GM18507 (cell line): Measurements from ENCODE around the gene PPP1R18.
A peak's percentile ranks its signal among the peaks of the same experiment; 100 is the strongest.
"Not testable (repeated sequence)": the region's sequence is repeated elsewhere in the genome, so short reads cannot be mapped to it uniquely, and the experiment has no call there.

Experiments
- DNase-seq: peaks from one replicate; pipeline ENCODE4 v3.0.0; 2011; ENCODE audit warnings: low read depth; ENCODE audit not compliant: insufficient read length; ENCODE audit errors: extremely low spot score
- FAIRE-seq: peaks from 2 replicates; lab custom pipeline; 2011; peaks lifted over from hg19 to GRCh38; lab: Jason Lieb, UNC

The PPP1R18 gene

DNA sequence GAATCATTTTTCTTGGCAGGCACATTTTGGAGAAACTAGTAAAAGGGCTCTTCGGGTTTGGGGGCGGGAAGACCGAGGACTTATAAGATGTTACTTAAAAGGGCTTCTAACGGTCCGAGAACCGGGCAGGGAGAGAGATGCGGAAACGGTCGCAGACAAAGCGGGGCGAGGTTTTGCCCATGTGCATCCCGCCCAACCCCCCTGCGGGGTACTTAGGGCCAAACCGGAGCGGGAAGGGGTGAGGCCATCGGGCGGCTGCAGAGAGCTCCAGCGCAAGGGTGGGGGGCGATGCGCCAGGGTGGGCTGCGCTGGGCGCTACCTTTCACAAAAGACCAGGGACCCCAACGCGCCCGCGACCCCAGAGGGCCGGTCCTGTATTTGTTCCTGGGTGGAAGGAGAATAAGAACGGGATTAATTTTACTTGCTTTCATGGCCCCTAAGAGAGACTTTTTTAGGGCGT is 34.3 kb upstream of the PPP1R18 start:
- FAIRE-seq (no peak), DNase-seq (no peak)

DNA sequence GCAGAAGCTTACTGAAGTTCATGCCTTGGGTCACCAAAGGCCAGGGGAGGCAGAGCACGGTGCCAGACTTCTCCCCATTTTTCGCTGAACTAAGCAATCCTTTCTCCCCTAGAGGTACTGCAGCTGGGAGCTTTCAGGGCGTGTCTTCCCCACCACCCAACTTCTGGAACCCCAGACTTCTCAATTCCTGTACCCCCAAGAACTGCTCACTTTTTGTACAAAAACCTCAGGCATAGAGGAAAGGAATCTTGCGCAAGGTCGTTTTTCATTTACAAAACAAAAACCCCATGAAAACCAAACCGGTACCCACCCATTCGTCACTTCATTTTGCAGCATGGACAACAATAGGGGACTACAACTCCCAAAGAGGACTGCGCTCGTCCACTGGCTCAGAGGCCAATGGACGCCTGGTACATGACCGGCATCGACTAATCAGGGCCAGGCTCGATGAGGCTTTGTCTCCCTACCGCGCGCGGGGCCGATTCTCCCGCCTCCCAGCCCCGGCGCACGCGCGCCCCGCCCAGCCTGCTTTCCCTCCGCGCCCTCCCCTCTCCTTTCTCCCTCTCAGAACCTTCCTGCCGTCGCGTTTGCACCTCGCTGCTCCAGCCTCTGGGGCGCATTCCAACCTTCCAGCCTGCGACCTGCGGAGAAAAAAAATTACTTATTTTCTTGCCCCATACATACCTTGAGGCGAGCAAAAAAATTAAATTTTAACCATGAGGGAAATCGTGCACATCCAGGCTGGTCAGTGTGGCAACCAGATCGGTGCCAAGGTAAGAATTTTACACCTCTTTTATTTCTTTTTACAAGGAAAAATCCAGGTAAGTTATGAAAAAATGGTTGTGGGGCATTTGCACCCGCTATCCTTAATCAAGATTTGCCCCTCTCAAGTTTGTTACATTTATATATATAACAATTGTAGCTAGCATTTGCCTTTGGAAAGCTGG is 33.6 kb upstream of the PPP1R18 start, which contains the start of gene TUBB:
TUBB (plus strand) TSS at position 562 of the 947 bp plus-strand sequence; CDS start at position 717, 155 bp downstream.
- DNase-seq (peak; percentile 60), FAIRE-seq (peak; percentile 89)

DNA sequence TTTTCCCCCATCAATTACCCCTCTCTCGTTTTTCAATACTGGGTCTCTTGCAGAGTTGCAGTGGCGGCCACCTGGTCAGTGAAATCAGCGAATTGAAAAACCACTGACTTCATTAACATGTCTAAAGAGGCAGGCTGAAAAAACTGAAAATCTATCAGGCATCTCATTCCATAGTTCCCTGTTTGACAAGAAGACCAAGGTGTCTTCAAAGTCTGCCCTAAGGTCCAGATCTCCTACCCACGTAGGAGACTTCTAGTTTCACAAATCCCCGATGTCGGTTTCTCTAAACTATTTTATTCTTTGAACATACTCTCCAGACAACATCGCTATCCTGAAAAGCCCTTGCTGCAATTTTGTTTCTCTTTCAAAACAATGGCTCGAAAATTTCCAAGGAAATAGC is 32.9 kb upstream of the PPP1R18 start:
- FAIRE-seq (no peak), DNase-seq (no peak)

DNA sequence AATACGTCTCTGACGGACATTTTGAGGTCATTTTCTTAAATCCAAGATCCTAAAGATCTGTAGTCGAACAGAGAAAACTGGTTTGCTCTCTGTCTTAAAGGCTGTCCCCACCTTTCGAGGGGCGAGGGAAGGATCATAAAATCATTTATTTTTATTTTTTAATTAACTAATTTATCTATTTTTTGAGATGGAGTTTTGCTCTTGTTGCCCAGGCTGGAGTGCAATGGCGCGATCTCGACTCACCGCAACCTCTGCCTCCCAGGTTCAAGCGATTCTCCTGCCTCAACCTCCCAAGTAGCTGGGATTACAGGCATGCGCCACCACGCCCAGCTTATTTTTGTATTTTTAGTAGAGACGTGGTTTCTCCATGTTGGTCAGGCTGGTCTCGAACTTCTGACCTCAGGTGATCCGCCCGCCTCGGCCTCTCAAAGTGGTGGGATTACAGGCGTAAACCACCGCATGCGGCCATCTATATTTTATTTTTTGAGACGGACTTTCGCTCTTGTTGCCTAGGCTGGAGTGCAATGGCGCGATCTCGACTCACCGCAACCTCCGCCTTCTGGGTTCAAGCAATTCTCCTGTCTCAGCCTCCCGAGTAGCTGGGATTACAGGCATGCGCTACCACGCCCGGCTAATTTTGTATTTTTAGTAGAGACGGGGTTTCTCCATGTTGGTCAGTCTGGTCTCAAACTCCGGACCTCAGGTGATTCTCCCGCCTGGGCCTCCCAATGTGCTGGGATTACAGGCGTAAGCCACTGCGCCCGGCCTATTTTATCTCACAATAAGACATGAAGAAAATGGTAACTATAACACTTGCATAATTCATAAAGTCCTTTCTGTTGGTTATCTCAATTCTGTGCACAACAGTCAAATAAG is 31.6 kb upstream of the PPP1R18 start:
- DNase-seq, FAIRE-seq: not testable (repeated sequence)

DNA sequence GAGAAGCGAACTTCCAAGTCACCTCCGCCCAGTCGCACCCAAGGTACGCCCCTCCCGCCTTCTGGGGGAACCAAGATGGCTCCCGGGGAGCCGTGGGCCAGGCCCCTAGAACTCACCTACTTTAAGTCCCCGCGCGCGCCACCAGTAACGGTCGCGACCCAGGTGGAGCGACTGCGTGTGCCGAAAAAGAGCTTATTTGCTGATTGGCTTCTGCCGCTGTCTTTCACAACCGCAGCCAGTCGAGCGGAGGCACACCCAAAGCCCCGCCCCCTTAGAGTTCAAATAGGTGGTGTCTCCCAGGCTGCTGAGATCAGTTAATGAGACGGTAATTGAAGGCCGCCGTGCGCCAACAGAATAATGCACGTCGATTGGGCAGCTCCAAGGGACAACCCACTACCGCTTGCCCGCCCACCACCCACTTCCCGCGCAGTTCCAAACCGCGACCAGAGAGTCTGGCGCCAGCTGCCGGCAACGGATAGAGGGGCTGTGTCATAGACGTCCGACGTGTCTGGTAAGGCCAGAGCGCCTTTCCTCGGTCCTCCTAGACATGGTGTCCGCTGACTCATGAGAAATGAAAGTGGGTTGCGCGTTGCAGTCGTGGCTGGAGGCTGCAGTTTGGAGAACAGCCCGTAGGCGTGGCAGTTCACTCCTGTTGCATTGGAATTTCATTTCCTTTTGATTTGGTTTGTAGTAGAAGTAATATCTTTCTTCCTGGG is 30.8 kb upstream of the PPP1R18 start, which contains the start of gene MDC1:
MDC1 (minus strand) TSS at position 153 of the 716 bp plus-strand sequence. CDS start 2,106 bp downstream, outside the sequence.
- FAIRE-seq (peak; percentile 98), DNase-seq (peak; percentile 83)

DNA sequence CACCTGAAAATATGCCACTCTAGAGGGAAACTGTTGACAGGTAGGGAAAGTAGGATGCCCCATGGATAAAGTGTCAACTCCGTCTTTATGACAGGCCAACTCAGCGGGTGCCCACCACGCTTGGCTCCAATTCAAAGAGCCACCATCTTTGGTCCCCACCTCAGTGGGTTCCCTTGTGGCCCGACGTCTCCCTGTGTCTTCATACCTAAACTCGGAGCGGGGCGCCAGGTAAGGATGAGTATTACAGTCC is 30.4 kb upstream of the PPP1R18 start:
- no peak for FAIRE-seq

DNA sequence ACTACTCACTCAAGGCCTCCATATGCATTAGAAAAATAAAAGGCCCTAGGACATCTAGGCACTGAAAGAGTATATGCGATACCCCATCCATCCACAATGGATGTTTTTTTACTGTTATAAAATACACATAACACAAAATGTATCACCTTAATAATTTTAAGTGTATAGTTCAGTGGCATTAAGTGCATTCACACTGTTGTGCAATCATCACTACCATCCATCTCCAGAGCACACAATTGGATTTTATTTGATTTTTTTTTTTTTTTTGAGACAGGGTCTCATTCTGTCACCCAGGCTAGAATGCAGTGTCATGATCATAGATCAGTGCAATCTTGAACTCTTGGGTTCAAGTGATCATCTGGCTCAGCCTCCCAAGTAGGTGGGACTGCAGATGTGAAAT is 27.8 kb upstream of the PPP1R18 start:
- no peak for FAIRE-seq

More for the DNA sequence above, 30.4 kb upstream of the PPP1R18 start:
- no peak for DNase-seq

DNA sequence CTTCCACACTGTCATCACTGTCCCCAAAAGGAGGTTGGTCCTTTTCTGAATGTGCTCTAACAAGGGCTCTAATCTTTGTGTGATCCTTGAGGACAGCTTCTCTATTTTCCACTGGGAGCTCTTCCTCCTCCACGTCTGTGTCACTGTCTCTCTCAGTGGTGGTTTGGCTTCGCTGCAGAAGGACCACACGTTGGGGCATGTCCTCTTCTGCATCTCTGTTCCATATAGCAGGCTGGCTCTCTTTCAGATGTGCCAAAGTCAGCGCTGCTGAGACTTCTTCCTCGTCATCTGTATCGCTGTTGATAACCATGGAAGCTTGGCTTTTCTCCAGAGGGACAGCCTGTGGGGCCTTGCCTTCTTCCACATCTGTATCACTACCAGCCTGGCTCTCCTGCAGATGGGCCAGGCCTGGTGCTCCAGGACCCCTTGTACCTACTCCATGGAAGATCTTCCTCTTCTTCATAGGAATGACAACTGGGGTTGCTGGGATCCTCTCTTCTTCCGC is 26.0 kb upstream of the PPP1R18 start:
- no peak for DNase-seq
- FAIRE-seq: no peak

More for the DNA sequence above, 27.8 kb upstream of the PPP1R18 start:
- DNase-seq: no peak

DNA sequence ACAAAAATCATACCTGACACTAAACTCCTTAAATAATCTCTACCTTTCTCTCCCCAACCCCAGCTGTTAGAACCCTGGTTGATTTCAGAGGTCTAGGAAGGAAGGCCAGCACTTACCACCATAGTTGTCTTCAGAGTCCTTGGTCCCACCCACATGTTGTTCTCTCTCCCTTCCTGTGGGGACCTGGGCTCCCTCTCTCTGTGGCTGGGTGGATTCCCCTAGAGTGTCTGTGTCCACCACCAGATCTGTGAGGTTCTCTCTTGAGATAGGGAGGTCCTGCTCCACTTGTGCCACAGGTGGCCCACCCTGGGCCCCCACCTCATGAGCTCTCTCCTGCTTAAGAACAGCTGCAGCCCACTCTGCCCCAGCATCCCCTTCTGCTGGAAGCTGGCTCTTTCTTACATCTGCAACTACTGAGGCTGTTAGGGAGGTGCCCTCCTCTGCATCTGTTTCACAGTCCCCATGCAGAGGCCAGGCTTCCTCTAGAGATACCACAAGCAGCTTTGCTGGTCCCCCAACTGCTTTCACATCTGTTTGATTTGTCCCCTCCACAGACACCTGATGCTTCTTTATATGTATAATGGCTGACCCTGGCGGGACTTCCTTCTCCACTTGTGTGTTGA is 25.4 kb upstream of the PPP1R18 start:
- no peak for DNase-seq
- peak; percentile 64 for FAIRE-seq

DNA sequence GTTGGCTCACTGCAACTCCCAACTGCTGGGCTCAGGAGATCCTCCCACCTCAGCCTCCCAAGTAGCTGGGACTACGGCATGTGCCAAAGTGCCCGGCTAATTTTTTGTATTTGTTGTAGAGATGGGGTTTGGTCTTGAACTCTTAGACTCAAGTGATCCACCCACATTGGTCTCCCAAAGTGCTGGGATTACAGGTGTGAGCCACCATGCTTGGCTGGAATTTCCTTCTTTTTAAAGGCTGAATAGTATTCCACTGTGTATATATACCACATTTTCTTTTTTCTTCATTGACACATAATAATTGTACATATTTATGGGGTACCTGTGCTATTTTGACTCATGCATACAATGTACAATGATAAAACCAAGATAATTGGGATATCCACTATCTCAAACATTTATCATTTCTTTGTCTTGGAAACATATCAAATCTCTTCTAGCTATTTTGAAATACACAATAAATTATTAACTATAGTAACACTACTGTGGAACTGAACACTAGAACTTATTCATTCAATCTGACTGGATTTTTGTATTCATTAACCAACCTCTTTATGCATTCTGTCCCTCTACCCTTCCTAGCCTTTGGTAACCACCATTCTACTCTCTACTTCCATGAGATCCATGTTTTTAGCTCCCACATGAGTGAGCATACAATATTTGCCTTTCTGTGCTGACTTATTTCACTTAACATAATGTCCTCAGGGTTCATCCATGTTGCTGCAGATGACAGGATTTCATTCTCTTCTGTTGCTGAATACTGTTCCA is 22.8 kb upstream of the PPP1R18 start:
- DNase-seq (no peak), FAIRE-seq (no peak)

DNA sequence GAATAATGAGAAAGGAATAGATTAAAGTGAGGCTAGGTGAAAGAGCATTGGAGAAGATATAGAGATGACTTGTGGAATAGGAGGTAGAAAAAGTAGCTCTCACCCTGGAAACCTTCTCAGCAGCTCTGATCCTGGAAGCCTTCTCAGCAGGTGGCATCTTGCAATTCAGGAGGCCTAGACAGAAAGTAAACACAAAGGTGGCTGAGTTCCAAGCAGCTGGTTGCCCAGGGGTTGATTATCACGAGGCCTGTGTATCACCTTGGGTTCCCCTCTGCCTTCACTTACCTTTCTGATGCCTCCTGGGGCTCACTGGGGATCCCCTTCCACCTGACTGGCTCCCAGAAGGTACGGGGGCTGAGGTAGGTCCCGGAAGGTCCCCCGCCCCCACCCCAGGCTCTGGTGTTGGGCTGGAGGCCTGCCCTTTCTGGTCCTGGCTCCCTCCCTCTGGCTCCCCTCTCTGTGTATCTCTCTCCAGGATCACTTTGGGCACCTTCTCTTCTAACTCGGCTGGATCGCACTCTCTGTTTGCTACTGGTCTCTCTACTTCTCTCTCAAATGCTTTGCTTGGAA is 20.9 kb upstream of the PPP1R18 start:
- no peak for DNase-seq
- FAIRE-seq: no peak

DNA sequence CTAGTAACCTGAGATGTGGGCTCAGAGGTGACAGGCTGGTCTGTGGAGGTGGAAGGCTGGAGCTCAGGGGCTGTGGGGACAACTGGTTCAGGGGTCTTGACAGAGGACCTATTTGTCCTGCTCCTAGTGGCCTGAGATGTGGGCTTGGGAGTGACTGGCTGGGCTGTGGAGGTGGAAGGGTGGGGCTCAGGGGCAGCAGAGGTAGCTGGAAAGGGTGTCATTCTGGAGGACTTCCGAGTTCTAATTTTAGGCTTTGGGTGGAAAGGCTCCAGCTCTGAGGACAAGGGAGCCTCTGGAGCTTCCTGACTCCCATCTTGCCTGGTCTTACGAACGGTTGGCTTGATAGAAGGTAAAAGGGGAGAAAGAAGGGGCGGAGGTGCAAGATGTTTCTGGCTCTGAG is 19.2 kb upstream of the PPP1R18 start:
- no peak for DNase-seq
- FAIRE-seq: no peak

DNA sequence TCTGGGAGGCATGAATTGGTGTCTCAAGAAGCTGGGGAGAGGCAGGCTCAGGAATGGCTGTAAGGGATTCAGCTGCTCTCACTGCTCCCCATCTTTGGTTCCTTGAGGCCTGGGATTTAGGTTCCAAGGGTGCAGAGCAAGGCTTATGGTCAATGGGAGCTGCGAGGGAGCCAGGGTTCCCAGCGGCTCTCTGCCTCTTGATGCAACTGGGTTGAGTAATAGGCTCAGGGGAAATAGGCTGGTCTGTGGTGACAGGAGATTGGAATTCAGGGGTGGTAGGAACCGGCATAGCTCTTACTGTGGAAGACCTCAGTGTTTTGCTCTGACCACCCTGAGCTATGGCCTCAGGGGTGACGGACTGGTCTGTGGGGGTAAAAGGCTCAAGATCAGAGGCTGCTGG is 17.4 kb upstream of the PPP1R18 start:
- no peak for DNase-seq
- FAIRE-seq: no peak

DNA sequence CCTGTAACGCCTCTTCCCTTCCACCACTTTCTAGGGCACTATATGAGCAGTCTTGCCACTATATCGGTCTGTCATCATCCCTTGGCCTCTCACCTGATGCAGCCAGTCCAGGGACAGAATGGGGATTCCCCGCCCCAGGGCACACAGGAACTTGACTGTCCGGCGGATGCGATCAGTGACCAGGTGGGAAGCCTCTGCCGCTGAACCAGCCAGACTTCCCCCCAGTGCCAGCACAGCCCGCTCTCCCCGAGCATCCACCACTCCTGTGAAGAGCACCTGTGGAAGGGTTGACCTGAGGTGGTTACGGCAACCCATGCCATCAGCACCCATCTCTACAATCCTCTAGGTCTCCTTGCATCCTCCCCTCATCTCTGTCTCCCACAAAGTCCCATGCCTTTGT is 16.6 kb upstream of the PPP1R18 start:
- DNase-seq (no peak), FAIRE-seq (no peak)

DNA sequence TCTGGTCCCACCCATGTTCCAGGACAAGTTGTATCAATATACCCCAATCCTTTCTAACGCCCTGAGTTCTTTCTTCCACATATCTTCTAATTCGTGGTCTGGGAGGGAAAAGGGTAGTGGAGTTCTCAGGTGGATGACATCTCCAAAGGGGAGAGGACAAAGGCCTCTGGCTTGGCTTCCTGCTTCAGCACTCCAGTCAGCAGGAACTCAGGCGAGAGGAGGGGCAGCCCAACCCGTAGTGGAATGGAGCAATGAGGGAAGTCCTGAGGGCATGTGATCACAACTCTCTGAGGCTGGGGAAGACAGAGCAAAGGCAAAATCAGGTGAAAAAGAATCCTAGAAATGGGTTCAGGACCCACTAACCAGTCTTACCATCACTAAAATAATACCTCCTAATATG is 13.9 kb upstream of the PPP1R18 start:
- FAIRE-seq: no peak
- no peak for DNase-seq

DNA sequence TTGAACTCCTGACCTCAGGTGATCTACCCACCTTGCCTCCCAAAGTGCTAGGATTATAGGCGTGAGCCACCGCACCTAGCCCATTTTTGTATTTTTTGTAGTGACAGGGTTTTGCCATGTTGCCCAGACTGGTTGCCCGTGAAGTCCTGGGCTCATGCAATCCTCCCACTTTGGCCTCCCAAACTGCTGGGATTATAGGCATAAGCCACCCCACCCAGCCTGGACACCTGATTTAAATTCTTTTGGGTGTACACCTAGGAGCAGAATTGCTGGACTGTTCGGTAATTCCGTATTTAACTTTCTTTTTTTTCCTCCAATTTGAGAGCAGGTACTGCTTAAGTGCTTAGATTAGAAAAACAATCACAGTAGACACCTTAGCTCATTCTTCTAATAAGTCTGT is 10.0 kb upstream of the PPP1R18 start:
- DNase-seq (no peak), FAIRE-seq (no peak)

DNA sequence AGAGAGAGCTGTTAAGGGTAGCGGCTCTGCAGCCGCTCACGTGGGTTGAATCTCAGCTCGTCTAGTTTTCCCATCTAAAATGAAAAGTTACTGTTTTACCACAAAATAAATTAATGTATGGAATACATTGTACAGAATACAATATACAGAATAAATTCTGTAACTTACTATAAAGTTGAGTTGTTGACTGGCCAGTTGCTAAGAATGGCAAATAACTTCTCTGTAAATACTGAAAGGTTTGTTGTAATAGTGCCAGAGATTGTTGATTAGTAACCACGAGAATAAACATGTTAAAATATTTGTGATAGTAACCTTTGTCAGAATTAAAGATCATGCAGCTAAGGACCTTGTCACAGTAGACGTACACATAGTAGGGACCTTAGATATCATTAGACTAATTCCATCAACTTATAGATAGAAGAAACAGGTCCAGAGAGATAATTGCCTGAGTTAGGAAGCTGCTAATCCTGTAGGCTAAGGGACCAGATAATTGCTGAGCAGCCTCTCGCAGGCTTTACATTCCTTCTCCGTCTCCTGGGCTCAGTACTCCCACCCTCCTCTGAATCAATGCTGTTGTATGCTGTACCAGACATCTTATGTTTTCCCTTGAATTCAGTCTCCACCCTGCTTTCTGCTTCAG is 4.9 kb upstream of the PPP1R18 start:
- FAIRE-seq (no peak), DNase-seq (no peak)
